NCI-H524 (cell line): Measurements from ENCODE around the gene PPAN.

ENCODE experiments used
- DNase-seq, 2 experiments: peaks; one replicate each; lab custom pipeline; 2025; lab: John Stamatoyannopoulos, UW

Gene PPAN

GRCh38 chr19:10113964-10114650 lies 7.9 kb downstream of the PPAN start:
- DNase-seq, result no peak

- no peak for DNase-seq
Measured at GRCh38 chr19:10114651-10115391, 8.7 kb downstream of the PPAN start.

- DNase-seq, result peak in 1 of 2 experiments; percentile 41
Measured at GRCh38 chr19:10115392-10116084, 9.4 kb downstream of the PPAN start.

GRCh38 chr19:10116085-10116865 lies 10.1 kb downstream of the PPAN start:
- DNase-seq, result no peak

GRCh38 chr19:10116866-10117616 lies 10.9 kb downstream of the PPAN start:
- no peak for DNase-seq

GRCh38 chr19:10118960-10119359 lies 12.8 kb downstream of the PPAN start:
- DNase-seq, result no peak

- no peak for DNase-seq
Measured at GRCh38 chr19:10120538-10121189, 14.5 kb downstream of the PPAN start.

GRCh38 chr19:10122045-10122444 lies 15.9 kb downstream of the PPAN start:
- DNase-seq, result no peak

- no peak for DNase-seq
Measured at GRCh38 chr19:10124429-10124828, 18.3 kb downstream of the PPAN start.

- DNase-seq, result no peak
Measured at GRCh38 chr19:10126213-10126639, 20.1 kb downstream of the PPAN start.

GRCh38 chr19:10132905-10133304 lies 26.7 kb downstream of the PPAN start:
- DNase-seq, result no peak

- no peak for DNase-seq
Measured at GRCh38 chr19:10133596-10133995, 27.4 kb downstream of the PPAN start.

GRCh38 chr19:10134040-10134439 lies 27.9 kb downstream of the PPAN start:
- no peak for DNase-seq

GRCh38 chr19:10135551-10136334 lies 29.6 kb downstream of the PPAN start:
- DNase-seq, result no peak

GRCh38 chr19:10136936-10137335 lies 30.8 kb downstream of the PPAN start:
- no peak for DNase-seq

- DNase-seq, result no peak
Measured at GRCh38 chr19:10137751-10138682, 31.9 kb downstream of the PPAN start.

GRCh38 chr19:10138879-10139795 lies 33.0 kb downstream of the PPAN start:
- DNase-seq, result no peak

- DNase-seq, result no peak
Measured at GRCh38 chr19:10139952-10140351, 33.8 kb downstream of the PPAN start.
